Upper lobe of left lung (tissue), 6 donors: ENCODE data around the gene LAMB4. TPM values are rescaled to one million over a fixed set of nuclear protein-coding genes. Genes with fewer than 3 reads are reported as not detected.

ENCODE experiments used
- ATAC-seq, 2 donors: fragments of 200-7000 bp; cut with Tn5 transposase; one replicate each; pipeline ENCODE4 v1.9.1; 2022; ENCODE audit warnings: mild to moderate bottlenecking in 2 of 2, moderate library complexity in 2 of 2; ENCODE audit not compliant: low FRiP score in 2 of 2
- DNase-seq, 2 donors: peaks; one replicate each; pipeline ENCODE4 v3.0.0-alpha.2; 2019 to 2020
- H3K27ac ChIP-seq, 4 donors: fragments of 200-600 bp; sonication (generic); one replicate each; pipeline ENCODE4 v1.5.1; 2016 to 2019
- H3K27me3 ChIP-seq, 4 donors: fragments of 200-600 bp; sonication (generic); one replicate each; pipeline ENCODE4 v1.5.1; 2017 to 2019
- H3K36me3 ChIP-seq, 4 donors: fragments of 200-600 bp; sonication (generic); one replicate each; pipeline ENCODE4 v1.5.1; 2016 to 2019
- H3K4me1 ChIP-seq, 4 donors: fragments of 200-600 bp; sonication (generic); one replicate each; pipeline ENCODE4 v1.5.1; 2018 to 2019
- H3K4me3 ChIP-seq, 4 donors: fragments of 200-600 bp; sonication (generic); one replicate each; pipeline ENCODE4 v1.5.1; 2017 to 2019; ENCODE audit warnings: mild to moderate bottlenecking in 2 of 4, moderate library complexity in 1 of 4
- H3K9me3 ChIP-seq, 4 donors: fragments of 200-600 bp; sonication (generic); one replicate each; pipeline ENCODE4 v1.5.1; 2018 to 2019
- EP300 ChIP-seq, 4 donors: sonication (generic); formaldehyde crosslinking; IDR thresholded peaks; one replicate each; pipeline ENCODE4 v1.5.1; 2017; ENCODE audit warnings: antibody characterized with exemption in 4 of 4, control low read depth in 2 of 4
- POLR2A ChIP-seq, 4 donors: fragments of 450-650 bp; IDR thresholded peaks; one replicate each; pipeline ENCODE4 v1.5.1; 2016 to 2017; ENCODE audit warnings: antibody characterized with exemption in 4 of 4, mild to moderate bottlenecking in 2 of 4
- POLR2AphosphoS5 ChIP-seq, 2 donors: sonication (generic); formaldehyde crosslinking; IDR thresholded peaks; one replicate each; pipeline ENCODE4 v1.5.1; 2017; ENCODE audit warnings: antibody characterized with exemption in 2 of 2
- WGBS, 2 donors: methylation state at CpG; one replicate each; pipeline ENCODE4 v1.1.5; 2017 to 2018; 5-methylcytosine and 5-hydroxymethylcytosine counted together
- total RNA-seq, 6 donors: library from RNA; depleted of rRNA in 4 of 6; stranded (reverse); fragments of >200 nt in 4 of 6; gene quantifications; one replicate each; pipeline versions ENCODE4 v1.1.0 to v1.2.1, GENCODE V29; 2016 to 2021
- TF ChIP-seq, protein P1 (sequence below), 6 experiments: fragments of 450-650 bp in 4 of 6; fragments of 200-600 bp in 2 of 6; sonication (generic) in 2 of 6; IDR thresholded peaks; one replicate each; pipeline ENCODE4 v1.5.1; 2016 to 2019; ENCODE audit warnings: antibody characterized with exemption in 6 of 6
- donor health status: DM: no; HTN: no; CAD: no; lungs with moderate emphysema.
- donor health status: DM: no; HTN: yes; CAD: no; lungs with severe emphysema.

The LAMB4 gene
- total RNA-seq, 6 donors from 2014 or later, result 0.10 to 18.9 (median 0.47) TPM; not detected in 2

DNA sequence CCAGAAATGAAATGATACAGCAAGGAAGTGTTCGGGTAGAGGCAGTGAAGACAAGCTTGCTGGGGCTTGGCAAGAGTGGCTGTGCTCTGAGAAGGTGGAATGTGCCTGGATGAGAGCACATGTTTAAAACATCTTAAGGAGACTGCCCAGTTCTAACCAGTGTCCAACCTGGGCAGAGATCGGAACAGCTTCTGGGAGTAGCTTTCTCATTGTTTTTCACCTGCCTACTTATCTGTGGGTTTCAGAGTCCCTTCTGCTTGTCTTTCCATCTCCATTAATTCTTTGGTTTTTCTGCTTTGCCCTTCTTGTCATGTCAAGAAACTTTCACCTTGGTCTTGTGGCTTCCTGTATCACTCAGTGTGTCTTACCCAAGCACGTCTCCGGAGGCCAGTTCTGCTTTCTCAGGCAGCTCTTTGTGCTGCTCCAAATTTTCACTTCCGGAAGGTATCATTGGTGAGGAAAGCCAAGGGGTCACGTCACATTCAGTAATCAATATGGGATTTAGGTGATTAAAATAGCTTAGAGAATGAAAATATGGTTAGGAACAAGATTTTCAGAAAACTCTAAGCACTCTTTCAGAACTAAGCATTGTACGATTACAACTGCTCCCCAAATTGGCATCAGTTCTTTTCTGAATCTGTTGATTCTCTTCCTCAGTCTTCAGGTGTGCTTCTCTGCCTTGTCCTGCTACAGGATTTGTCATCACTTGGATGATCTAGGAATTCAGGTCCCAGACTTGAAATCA is 5.5 kb upstream of the LAMB4 start:
- Histone ChIP-seq H3K36me3 (no peaks in the 10 kb centered on the region), H3K9me3 (no peaks in the 10 kb centered on the region), H3K27me3 (no peaks in the 10 kb centered on the region), H3K27ac (no peak overlapping the region), H3K4me1 (no peaks in the 10 kb centered on the region), H3K4me3 (no peak overlapping the region)
- peak in 1 of 2 donors; percentile 28 for DNase-seq
- ATAC-seq, result peak in 1 of 2 donors; percentile 65
- TF ChIP-seq POLR2AphosphoS5 (IDR thresholded peaks at IDR 0.05) (no peak), POLR2A (IDR thresholded peaks at IDR 0.05) (no peak)
- 75 to 83% methylated on average over 7 of the region's 7 CpGs for WGBS, 2 donors

DNA sequence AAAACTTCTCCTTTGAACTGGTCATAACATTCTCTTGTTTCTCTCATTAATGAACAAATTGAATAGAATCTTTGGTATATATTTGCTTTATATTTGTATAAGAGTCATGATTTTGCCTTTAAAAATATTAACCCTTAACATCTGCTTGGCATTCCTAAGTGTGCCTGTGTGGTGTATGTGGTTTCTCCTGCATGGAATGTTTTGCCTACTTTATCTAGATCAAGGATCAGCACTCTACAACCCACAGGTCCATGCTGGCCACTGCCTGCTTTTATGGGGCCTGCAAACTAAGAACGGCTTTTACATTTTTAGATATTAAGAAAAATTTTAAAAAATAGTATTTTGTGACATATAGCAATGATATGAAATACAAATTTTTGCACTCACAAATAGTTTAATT is 4.3 kb upstream of the LAMB4 start:
- H3K4me3 ChIP-seq, result no peak overlapping the region
- no peak for TF ChIP-seq POLR2A (IDR thresholded peaks at IDR 0.05)
- no peak for TF ChIP-seq POLR2AphosphoS5 (IDR thresholded peaks at IDR 0.05)
- H3K27ac ChIP-seq, result no peak overlapping the region
- H3K36me3 ChIP-seq, result no peaks in the 10 kb centered on the region
- no peak for ATAC-seq
- 92 to 93% methylated on average over 1 of the region's 1 CpG for WGBS, 2 donors
- DNase-seq, result no peak
- no peaks in the 10 kb centered on the region for H3K4me1 ChIP-seq
- no peaks in the 10 kb centered on the region for H3K27me3 ChIP-seq
- no peaks in the 10 kb centered on the region for H3K9me3 ChIP-seq

DNA sequence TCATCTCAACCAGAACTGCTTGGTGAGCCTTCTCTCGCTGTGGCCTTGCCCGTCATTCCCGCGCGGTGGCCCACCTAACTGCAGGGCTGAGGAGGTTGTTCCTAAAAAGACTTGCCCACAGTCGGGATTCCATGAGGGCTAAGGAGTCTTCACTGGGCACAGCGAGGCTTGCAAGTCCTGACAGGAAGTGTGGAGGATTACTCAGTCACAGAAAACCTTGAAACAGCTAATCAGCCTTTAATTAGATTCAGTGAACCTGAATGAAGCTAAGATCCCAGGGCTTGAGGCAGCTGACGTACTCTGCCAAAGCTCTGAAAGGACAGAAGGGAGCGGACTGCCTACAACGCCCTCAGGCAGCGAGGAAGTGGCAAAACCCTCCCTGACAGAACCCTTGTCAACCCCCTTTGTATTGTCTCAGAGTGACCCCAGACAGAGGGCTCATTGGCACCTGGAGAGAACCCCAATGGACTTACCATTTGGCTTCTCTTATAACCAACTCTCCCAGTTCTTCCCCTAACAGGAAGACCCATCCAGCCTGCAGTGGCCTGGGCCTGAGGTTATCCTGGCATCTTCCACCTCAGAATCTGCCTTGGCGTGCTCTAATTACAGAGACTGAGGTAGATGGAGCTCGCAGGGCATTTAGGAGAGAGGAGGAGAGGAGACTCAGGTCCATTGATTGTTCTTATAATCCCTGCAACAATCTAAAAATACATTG is 2.5 kb upstream of the LAMB4 start:
- no peak for TF ChIP-seq EP300 (IDR thresholded peaks at IDR 0.05)
- TF ChIP-seq, protein P1, sequence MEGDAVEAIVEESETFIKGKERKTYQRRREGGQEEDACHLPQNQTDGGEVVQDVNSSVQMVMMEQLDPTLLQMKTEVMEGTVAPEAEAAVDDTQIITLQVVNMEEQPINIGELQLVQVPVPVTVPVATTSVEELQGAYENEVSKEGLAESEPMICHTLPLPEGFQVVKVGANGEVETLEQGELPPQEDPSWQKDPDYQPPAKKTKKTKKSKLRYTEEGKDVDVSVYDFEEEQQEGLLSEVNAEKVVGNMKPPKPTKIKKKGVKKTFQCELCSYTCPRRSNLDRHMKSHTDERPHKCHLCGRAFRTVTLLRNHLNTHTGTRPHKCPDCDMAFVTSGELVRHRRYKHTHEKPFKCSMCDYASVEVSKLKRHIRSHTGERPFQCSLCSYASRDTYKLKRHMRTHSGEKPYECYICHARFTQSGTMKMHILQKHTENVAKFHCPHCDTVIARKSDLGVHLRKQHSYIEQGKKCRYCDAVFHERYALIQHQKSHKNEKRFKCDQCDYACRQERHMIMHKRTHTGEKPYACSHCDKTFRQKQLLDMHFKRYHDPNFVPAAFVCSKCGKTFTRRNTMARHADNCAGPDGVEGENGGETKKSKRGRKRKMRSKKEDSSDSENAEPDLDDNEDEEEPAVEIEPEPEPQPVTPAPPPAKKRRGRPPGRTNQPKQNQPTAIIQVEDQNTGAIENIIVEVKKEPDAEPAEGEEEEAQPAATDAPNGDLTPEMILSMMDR (IDR thresholded peaks at IDR 0.05), result no peak
- TF ChIP-seq POLR2AphosphoS5 (IDR thresholded peaks at IDR 0.05), result no peak
- no peak for TF ChIP-seq POLR2A (IDR thresholded peaks at IDR 0.05)
- Histone ChIP-seq H3K36me3 (no peaks in the 10 kb centered on the region), H3K27me3 (no peaks in the 10 kb centered on the region), H3K27ac (no peak overlapping the region), H3K4me1 (no peaks in the 10 kb centered on the region), H3K9me3 (no peaks in the 10 kb centered on the region), H3K4me3 (no peak overlapping the region)
- ATAC-seq, result no peak
- 84 to 93% methylated on average over 8 to 13 of the region's 13 CpGs for WGBS, 2 donors
- peak in 1 of 2 donors; percentile 36 for DNase-seq

DNA sequence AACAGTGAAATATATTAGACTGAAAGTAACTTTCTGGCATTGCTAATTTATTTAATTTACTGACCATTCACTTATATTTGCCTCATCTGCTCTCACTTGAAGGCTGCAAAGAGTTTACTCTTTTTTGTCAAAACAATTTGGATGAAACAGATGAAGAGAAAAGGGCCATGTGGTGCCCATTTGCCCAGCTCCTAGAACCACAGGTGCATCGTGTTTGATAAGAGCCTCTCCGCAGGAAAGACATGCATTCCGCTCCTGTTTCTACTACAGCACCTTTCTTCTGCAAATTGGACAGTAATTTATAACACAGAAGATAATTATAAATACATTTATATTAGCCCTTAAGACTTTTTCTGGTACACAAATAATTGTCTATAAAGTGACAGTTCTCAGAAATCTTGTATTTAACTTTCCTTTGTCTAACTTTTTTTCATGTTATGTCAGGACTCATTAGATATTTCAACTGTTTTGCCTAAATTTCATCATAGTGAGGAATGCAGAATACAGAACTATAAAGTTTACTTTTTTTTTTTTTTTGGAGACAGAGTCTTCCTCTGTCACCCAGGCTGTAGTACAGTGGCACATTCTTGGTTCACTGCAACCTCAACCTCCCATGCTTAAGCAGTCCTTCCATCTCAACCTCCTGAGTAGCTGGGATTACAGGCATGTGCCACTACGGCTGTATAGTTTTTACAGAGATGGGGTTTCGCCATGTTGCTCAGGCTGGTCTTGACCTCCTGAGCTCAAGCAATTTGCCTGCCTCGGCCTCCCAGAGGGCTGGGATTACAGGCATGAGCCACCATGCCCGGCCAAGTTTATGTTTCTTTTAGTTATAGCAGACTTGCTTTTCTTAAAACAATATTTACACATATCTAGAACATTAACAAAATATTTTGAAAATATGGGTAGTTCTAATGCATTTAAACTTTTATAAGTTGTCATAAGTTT is 869 bp downstream of the LAMB4 start:
- Histone ChIP-seq H3K9me3 (no peaks in the 10 kb centered on the region), H3K4me1 (no peaks in the 10 kb centered on the region), H3K4me3 (no peak overlapping the region), H3K36me3 (no peaks in the 10 kb centered on the region), H3K27me3 (no peaks in the 10 kb centered on the region), H3K27ac (no peak overlapping the region)
- 82 to 83% methylated on average over 7 of the region's 7 CpGs for WGBS, 2 donors
- ATAC-seq, result no peak
- DNase-seq, result no peak
- TF ChIP-seq POLR2A (IDR thresholded peaks at IDR 0.05) (no peak), POLR2AphosphoS5 (IDR thresholded peaks at IDR 0.05) (no peak), EP300 (IDR thresholded peaks at IDR 0.05) (no peak)
- TF ChIP-seq, protein P1 (IDR thresholded peaks at IDR 0.05), result no peak

DNA sequence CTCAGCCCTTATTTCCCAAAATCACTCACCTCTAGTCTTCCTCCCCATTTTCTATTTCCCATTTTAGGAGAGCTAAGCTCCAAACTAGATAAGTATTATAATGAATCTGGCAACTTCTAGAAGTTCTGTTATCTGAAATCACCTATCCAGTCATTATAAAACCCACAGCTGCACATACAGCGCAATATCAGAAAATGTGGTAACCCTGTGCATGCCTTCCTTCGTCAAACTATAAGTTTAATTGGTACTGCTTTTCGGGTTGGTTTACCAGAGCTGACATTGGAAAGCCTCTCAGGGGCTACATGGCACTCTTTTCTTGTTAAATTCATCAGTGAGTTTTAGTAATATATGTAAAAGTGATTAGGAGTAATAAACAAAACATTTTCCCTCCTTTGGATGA is 1.6 kb downstream of the LAMB4 start:
- Histone ChIP-seq H3K9me3 (no peaks in the 10 kb centered on the region), H3K27ac (no peak overlapping the region), H3K27me3 (no peaks in the 10 kb centered on the region), H3K4me3 (no peak overlapping the region), H3K36me3 (no peaks in the 10 kb centered on the region), H3K4me1 (no peaks in the 10 kb centered on the region)
- DNase-seq, result no peak
- ATAC-seq, result no peak
- 91 to 93% methylated on average over 3 of the region's 3 CpGs for WGBS, 2 donors
- no peak for TF ChIP-seq POLR2A (IDR thresholded peaks at IDR 0.05)
- TF ChIP-seq POLR2AphosphoS5 (IDR thresholded peaks at IDR 0.05), result no peak
- TF ChIP-seq, protein P1 (IDR thresholded peaks at IDR 0.05), result no peak
- no peak for TF ChIP-seq EP300 (IDR thresholded peaks at IDR 0.05)
